A549 (cell line): ENCODE data around the gene CAMSAP1.

Experiments
- CTCF ChIP-seq: fragments of >200 bp; sonication (Bioruptor Twin); formaldehyde crosslinking; IDR thresholded peaks from 3 replicates; pipeline ENCODE4 v1.5.1; 2016
- SMC3 ChIP-seq: fragments of >200 bp; sonication (Bioruptor Twin); formaldehyde crosslinking; IDR thresholded peaks from 3 replicates; pipeline ENCODE4 v1.6.1; 2018; ENCODE audit warnings: inconsistent platforms

- TF ChIP-seq CTCF (no peak), SMC3 (no peak)
Observed at GRCh38 chr9:135849181-135849580, 58.2 kb downstream of the CAMSAP1 start.
